ENCODE measurements around the gene KIF21B.

KIF21B gene

DNA sequence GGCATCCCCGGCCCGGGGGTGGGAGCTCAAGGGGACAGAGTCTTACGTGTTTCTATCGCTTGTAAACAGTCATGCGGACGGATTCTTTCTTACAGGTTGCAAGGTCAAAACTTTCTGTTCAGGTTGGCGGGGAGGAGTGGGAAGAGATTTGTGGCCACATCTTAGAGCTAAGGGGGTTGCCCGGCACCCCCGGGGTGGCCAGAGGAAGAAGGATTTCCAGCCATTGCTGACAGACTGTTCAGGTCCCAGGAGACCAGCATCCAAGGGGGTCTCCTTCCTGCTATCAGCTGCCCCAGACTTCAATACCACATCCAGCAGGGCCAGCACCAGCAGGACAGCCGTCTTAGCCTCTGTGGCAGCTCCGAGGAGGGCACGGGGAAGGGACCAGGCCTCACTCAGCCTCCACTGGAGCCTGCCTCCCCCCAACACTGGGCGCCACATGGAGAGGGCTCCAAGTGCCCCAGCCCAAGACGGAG lies 52.0 kb downstream of the KIF21B start:
- ChIA-PET POLR2A (interaction anchor here (0.6 to 1.9 kb wide), 2 partner anchors 50 to 198 kb away, joined by 3 to 5 read pairs; no protein-coding TSS in a partner anchor), CTCF (interaction anchor here (0.6 to 6.7 kb wide), 70 partner anchors 10 to 464 kb away, joined by 3 to 165 read pairs (median 5); partner anchors contain the start of genes CACNA1S, DDX59, KIF14 and KIF21B)
- DNase-seq (ENCODE audit: extremely low spot score), result peak; percentile 81
- TF ChIP-seq CTCF (IDR thresholded peaks at IDR 0.05; ENCODE audit: control extremely low read depth, extremely low read depth, low read depth, missing control alignments), result no peak

DNA sequence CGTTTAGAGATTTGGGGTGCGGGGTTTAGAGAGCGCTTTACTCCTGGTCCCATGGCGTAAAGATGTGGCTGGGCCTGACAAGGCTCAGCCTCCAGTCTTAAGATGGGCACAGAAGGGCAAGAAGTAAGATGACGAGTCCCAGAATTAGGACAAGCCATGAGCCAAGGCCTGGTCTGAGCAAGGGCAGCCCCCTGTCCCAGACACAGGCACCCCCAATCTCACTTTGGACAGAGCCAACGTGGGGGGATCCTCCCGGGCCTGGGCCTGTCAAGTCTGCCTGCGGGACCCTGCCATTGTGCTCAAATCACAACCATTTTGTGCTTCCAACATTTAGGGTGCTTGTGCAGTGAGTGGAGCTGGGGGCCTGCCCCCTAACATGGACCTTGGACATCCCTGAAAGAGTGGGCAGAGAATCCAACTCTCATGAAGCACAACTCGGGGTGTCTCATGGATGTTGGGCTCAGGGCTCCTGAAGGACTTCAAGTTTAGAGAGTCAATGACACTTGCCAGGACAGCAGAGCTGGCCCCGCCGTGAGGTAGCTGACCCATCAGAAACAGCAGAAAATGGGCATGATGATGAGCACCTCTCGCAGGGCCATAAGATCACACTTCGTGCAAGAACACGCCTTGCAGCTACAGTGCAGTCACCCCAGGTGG lies 52.6 kb downstream of the KIF21B start:
- no peak for TF ChIP-seq CTCF (IDR thresholded peaks at IDR 0.05; ENCODE audit: control extremely low read depth, extremely low read depth, low read depth, missing control alignments)
- ChIA-PET CTCF (interaction anchor here (0.7 to 6.7 kb wide), 50 partner anchors 10 to 465 kb away, joined by 3 to 165 read pairs (median 6); partner anchors contain the start of genes CACNA1S, KIF14, KIF21B and TMEM9), POLR2A (interaction anchor here (0.6 to 1.9 kb wide), 2 partner anchors 51 to 198 kb away, joined by 3 to 5 read pairs; no protein-coding TSS in a partner anchor)
- DNase-seq (ENCODE audit: extremely low spot score), result no peak

DNA sequence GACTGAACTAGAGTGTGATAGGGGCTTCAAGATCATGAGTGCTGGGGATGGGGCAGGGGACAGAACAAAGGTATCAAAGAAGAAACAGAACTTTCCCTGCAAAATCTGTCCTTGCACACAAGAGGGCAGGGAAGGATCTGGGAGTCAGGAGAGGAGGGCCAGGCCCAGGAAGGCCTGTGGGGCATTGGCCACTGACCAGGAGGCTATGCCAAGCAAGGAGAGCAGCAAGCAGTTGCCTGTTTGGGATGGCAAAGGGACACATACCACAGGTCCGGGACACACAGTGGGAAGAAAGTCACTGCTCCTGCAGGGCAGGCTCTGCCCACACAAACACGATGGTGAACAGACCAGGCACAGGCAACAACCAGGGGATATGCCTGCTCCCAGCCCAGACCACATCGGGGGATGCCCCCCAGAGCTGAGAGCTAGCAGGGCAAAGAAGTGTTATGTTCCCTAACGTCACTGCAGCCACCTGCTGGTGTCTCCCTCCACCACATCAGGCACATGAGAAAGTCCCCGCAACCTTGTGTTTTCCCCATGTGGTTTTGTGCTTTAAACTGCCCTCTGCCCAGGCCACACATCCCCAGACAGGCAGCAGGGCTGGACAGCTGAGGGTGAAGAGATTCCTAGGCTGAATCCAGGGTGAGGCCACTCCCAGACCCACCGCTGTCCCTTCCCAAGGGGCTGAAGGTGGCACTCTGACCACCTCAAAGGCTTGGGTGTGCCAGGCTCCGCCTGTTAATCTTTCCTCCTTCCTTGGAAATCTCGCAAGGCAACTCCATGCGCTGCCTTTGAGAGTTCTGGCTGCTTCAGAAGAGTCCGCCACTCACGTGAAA lies 53.6 kb downstream of the KIF21B start:
- DNase-seq (ENCODE audit: extremely low spot score), result peak; percentile 88
- ChIA-PET CTCF (interaction anchor here (0.7 to 6.7 kb wide), 12 partner anchors 10 to 414 kb away, joined by 3 to 165 read pairs (median 47); partner anchors contain the start of genes CACNA1S, KIF14 and KIF21B), POLR2A (no interaction called here)
- TF ChIP-seq CTCF (IDR thresholded peaks at IDR 0.05; ENCODE audit: control extremely low read depth, extremely low read depth, low read depth, missing control alignments), result peak; percentile 50

- no peak for DNase-seq (ENCODE audit: extremely low spot score)
- no peak for TF ChIP-seq CTCF (IDR thresholded peaks at IDR 0.05; ENCODE audit: control extremely low read depth, extremely low read depth, low read depth, missing control alignments)
- ChIA-PET POLR2A (no interaction called here), CTCF (interaction anchor here (0.9 to 6.7 kb wide), 5 partner anchors 9 to 347 kb away, joined by 3 to 165 read pairs (median 33); partner anchors contain the start of genes CACNA1S, KIF14 and KIF21B)
Measured at GRCh38 chr1:200968469-200969410, 54.8 kb downstream of the KIF21B start.

GRCh38 chr1:200967693-200968468 lies 55.6 kb downstream of the KIF21B start:
- POLR2A ChIA-PET, result no interaction called here
- CTCF ChIA-PET, result interaction anchor here (0.9 to 6.7 kb wide), 4 partner anchors 8 to 148 kb away, joined by 3 to 165 read pairs (median 46); partner anchors contain the start of genes CACNA1S and KIF21B
- DNase-seq (ENCODE audit: extremely low spot score), result no peak
- TF ChIP-seq CTCF (IDR thresholded peaks at IDR 0.05; ENCODE audit: control extremely low read depth, extremely low read depth, low read depth, missing control alignments), result no peak

All from GM10248 (cell line).